HEK293 (cell line): ENCODE measurements around the gene NIPAL3.

Experiments used
- KLF16 ChIP-seq: fragments of 450-650 bp; formaldehyde crosslinking; IDR thresholded peaks from 2 replicates; pipeline ENCODE4 v1.5.1; 2017; ENCODE audit warnings: missing biosample characterization, missing genetic modification characterization
- YY1 ChIP-seq: fragments of 450-650 bp; formaldehyde crosslinking; IDR thresholded peaks from 2 replicates; pipeline ENCODE4 v1.5.1; 2018; ENCODE audit warnings: missing biosample characterization, missing genetic modification characterization
- ZBTB1 ChIP-seq: fragments of 450-650 bp; formaldehyde crosslinking; IDR thresholded peaks from 2 replicates; pipeline ENCODE4 v1.5.1; 2016; ENCODE audit warnings: missing biosample characterization, missing genetic modification characterization
- ZBTB17 ChIP-seq: fragments of 450-650 bp; formaldehyde crosslinking; IDR thresholded peaks from 2 replicates; pipeline ENCODE4 v1.5.1; 2016; ENCODE audit warnings: missing biosample characterization, missing genetic modification characterization
- ZNF366 ChIP-seq: fragments of 450-650 bp; formaldehyde crosslinking; conservative IDR thresholded peaks from 2 replicates; pipeline ENCODE4 v1.5.1; 2016; ENCODE audit warnings: missing biosample characterization, missing genetic modification characterization
- ZNF529 ChIP-seq: fragments of 450-650 bp; formaldehyde crosslinking; IDR thresholded peaks from 2 replicates; pipeline ENCODE4 v1.5.1; 2017; ENCODE audit warnings: missing genetic modification characterization, missing biosample characterization; ENCODE audit not compliant: insufficient replicate concordance
- ZNF530 ChIP-seq: fragments of 450-650 bp; formaldehyde crosslinking; IDR thresholded peaks from 2 replicates; pipeline ENCODE4 v1.5.1; 2016; ENCODE audit warnings: low read depth, missing biosample characterization, missing genetic modification characterization
- ZNF785 ChIP-seq: fragments of 450-650 bp; formaldehyde crosslinking; IDR thresholded peaks from 2 replicates; pipeline ENCODE4 v1.5.1; 2016; ENCODE audit warnings: missing biosample characterization, missing genetic modification characterization
- ZNF837 ChIP-seq: fragments of 450-650 bp; formaldehyde crosslinking; IDR thresholded peaks from 2 replicates; pipeline ENCODE4 v1.5.1; 2016; ENCODE audit warnings: missing biosample characterization, missing genetic modification characterization
- TF ChIP-seq, protein P1 (sequence below): fragments of 450-650 bp; formaldehyde crosslinking; IDR thresholded peaks from 2 replicates; pipeline ENCODE4 v1.5.1; 2016; ENCODE audit warnings: missing biosample characterization, missing genetic modification characterization
- TF ChIP-seq, protein P2 (sequence below): fragments of 450-650 bp; formaldehyde crosslinking; IDR thresholded peaks from 2 replicates; pipeline ENCODE4 v1.5.1; 2017; ENCODE audit warnings: missing biosample characterization, missing genetic modification characterization
- TF ChIP-seq, protein P3 (sequence below): fragments of 450-650 bp; formaldehyde crosslinking; IDR thresholded peaks from 2 replicates; pipeline ENCODE4 v1.5.1; 2016; ENCODE audit warnings: missing biosample characterization, missing genetic modification characterization, low read depth

DNA sequence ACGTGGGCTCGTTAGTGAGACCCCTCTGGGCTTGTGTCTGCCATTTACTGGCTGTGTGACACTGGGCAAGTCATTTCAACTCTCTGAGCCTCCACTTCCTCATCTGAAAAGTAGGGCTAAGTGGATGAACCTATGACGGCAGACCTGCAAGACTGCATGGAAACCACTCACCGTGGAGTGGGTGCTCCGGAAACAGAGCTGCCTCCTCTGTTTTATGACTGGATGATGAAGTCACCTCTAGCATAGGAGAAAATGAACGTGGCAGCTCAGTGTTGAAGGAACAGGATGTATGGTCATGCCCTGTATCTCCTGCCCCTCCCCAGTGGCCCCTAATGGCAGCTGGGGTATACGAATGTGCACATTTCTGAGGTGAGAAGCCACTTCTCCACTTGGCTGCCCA is 42.6 kb upstream of the NIPAL3 start:
- TF ChIP-seq ZNF785 (tag by site-specific recombination) (no peak), YY1 (no peak), ZNF529 (no peak), ZNF366 (tag by site-specific recombination) (no peak), KLF16 (tag by site-specific recombination) (no peak), ZNF530 (no peak), ZBTB1 (tag by site-specific recombination) (no peak), ZBTB17 (tag by site-specific recombination) (no peak), ZNF837 (tag by site-specific recombination) (no peak)
- TF ChIP-seq, protein P1, sequence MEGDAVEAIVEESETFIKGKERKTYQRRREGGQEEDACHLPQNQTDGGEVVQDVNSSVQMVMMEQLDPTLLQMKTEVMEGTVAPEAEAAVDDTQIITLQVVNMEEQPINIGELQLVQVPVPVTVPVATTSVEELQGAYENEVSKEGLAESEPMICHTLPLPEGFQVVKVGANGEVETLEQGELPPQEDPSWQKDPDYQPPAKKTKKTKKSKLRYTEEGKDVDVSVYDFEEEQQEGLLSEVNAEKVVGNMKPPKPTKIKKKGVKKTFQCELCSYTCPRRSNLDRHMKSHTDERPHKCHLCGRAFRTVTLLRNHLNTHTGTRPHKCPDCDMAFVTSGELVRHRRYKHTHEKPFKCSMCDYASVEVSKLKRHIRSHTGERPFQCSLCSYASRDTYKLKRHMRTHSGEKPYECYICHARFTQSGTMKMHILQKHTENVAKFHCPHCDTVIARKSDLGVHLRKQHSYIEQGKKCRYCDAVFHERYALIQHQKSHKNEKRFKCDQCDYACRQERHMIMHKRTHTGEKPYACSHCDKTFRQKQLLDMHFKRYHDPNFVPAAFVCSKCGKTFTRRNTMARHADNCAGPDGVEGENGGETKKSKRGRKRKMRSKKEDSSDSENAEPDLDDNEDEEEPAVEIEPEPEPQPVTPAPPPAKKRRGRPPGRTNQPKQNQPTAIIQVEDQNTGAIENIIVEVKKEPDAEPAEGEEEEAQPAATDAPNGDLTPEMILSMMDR (tag by site-specific recombination), result no peak
- TF ChIP-seq, protein P2, sequence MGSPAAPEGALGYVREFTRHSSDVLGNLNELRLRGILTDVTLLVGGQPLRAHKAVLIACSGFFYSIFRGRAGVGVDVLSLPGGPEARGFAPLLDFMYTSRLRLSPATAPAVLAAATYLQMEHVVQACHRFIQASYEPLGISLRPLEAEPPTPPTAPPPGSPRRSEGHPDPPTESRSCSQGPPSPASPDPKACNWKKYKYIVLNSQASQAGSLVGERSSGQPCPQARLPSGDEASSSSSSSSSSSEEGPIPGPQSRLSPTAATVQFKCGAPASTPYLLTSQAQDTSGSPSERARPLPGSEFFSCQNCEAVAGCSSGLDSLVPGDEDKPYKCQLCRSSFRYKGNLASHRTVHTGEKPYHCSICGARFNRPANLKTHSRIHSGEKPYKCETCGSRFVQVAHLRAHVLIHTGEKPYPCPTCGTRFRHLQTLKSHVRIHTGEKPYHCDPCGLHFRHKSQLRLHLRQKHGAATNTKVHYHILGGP (tag by site-specific recombination), result no peak
- TF ChIP-seq, protein P3, sequence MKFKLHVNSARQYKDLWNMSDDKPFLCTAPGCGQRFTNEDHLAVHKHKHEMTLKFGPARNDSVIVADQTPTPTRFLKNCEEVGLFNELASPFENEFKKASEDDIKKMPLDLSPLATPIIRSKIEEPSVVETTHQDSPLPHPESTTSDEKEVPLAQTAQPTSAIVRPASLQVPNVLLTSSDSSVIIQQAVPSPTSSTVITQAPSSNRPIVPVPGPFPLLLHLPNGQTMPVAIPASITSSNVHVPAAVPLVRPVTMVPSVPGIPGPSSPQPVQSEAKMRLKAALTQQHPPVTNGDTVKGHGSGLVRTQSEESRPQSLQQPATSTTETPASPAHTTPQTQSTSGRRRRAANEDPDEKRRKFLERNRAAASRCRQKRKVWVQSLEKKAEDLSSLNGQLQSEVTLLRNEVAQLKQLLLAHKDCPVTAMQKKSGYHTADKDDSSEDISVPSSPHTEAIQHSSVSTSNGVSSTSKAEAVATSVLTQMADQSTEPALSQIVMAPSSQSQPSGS (tag by site-specific recombination), result no peak
